SK-N-SH treated with all-trans-retinoic acid at 6 μM for 48 hours (cell line): ENCODE results near the gene NPEPL1.

Experiments
- ATAC-seq: fragments of 200-7000 bp; cut with Tn5 transposase; 3 replicates; pipeline ENCODE4 v1.9.1; 2020; ENCODE audit warnings: mild to moderate bottlenecking, moderate library complexity
- ARNTL ChIP-seq: fragments of 450-650 bp; formaldehyde crosslinking; IDR thresholded peaks from 2 replicates; pipeline ENCODE4 v1.5.0; 2020; ENCODE audit warnings: low read depth, mild to moderate bottlenecking, moderate library complexity, borderline replicate concordance
- BACH2 ChIP-seq: fragments of 250-450 bp; sonication (Bioruptor Pico); IDR thresholded peaks from 2 replicates; pipeline ENCODE4 v1.9.0; 2021; ENCODE audit warnings: mild to moderate bottlenecking, borderline replicate concordance
- CREB5 ChIP-seq: fragments of 250-450 bp; sonication (Bioruptor Pico); IDR thresholded peaks from 2 replicates; pipeline ENCODE4 v1.5.1; 2020; ENCODE audit warnings: low read depth, mild to moderate bottlenecking, moderate library complexity
- CSDC2 ChIP-seq: fragments of 250-450 bp; sonication (Bioruptor Pico); IDR thresholded peaks from 2 replicates; pipeline ENCODE4 v1.5.0; 2020; ENCODE audit warnings: mild to moderate bottlenecking, moderate library complexity
- CSRNP3 ChIP-seq: fragments of 250-450 bp; sonication (Bioruptor Pico); IDR thresholded peaks from 2 replicates; pipeline ENCODE4 v1.5.1; 2021; ENCODE audit warnings: mild to moderate bottlenecking, moderate library complexity
- ESRRG ChIP-seq: fragments of 250-450 bp; sonication (Bioruptor Pico); IDR thresholded peaks from 2 replicates; pipeline ENCODE4 v1.6.1; 2021; ENCODE audit warnings: mild to moderate bottlenecking
- GLIS3 ChIP-seq: fragments of 250-450 bp; sonication (Bioruptor Pico); IDR thresholded peaks from 2 replicates; pipeline ENCODE4 v1.5.0; 2020; ENCODE audit warnings: mild to moderate bottlenecking, moderate library complexity
- ISL1 ChIP-seq: fragments of 250-450 bp; sonication (Bioruptor Pico); IDR thresholded peaks from 2 replicates; pipeline ENCODE4 v2.1.2; 2022; ENCODE audit warnings: mild to moderate bottlenecking, moderate library complexity
- OSR1 ChIP-seq: fragments of 250-450 bp; sonication (Bioruptor Pico); IDR thresholded peaks from 2 replicates; pipeline ENCODE4 v1.8.0; 2022; ENCODE audit warnings: moderate library complexity, mild to moderate bottlenecking, inconsistent platforms
- PATZ1 ChIP-seq: fragments of 250-450 bp; sonication (Bioruptor Pico); IDR thresholded peaks from 2 replicates; pipeline ENCODE4 v1.8.0; 2020; ENCODE audit warnings: mild to moderate bottlenecking, moderate library complexity, borderline replicate concordance
- POU6F1 ChIP-seq: fragments of 250-450 bp; sonication (Bioruptor Pico); IDR thresholded peaks from 2 replicates; pipeline ENCODE4 v1.8.0; 2021; ENCODE audit warnings: low read depth, mild to moderate bottlenecking, moderate library complexity, borderline replicate concordance
- RARB ChIP-seq: fragments of 250-450 bp; sonication (Bioruptor Pico); IDR thresholded peaks from 2 replicates; pipeline ENCODE4 v1.8.0; 2021; ENCODE audit warnings: mild to moderate bottlenecking, moderate library complexity
- SNAI2 ChIP-seq: fragments of 250-450 bp; sonication (Bioruptor Pico); IDR thresholded peaks from 2 replicates; pipeline ENCODE4 v1.5.0; 2020; ENCODE audit warnings: mild to moderate bottlenecking, moderate library complexity
- TCF4 ChIP-seq: fragments of 250-450 bp; sonication (Bioruptor Pico); IDR thresholded peaks from 2 replicates; pipeline ENCODE4 v1.8.0; 2021; ENCODE audit warnings: mild to moderate bottlenecking, moderate library complexity, borderline replicate concordance
- TOX ChIP-seq: fragments of 250-450 bp; sonication (Bioruptor Pico); IDR thresholded peaks from 2 replicates; pipeline ENCODE4 v1.8.0; 2021; ENCODE audit warnings: mild to moderate bottlenecking, moderate library complexity, borderline replicate concordance
- ZC3H10 ChIP-seq: fragments of 250-450 bp; sonication (Bioruptor Pico); IDR thresholded peaks from 2 replicates; pipeline ENCODE4 v1.5.1; 2021; ENCODE audit warnings: mild to moderate bottlenecking, moderate library complexity
- ZFP3 ChIP-seq: fragments of 250-450 bp; sonication (Bioruptor Pico); IDR thresholded peaks from 2 replicates; pipeline ENCODE4 v1.5.0; 2020; ENCODE audit warnings: mild to moderate bottlenecking, moderate library complexity
- ZFP30 ChIP-seq: fragments of 450-650 bp; formaldehyde crosslinking; IDR thresholded peaks from 2 replicates; pipeline ENCODE4 v1.5.0; 2022; ENCODE audit warnings: mild to moderate bottlenecking, moderate library complexity
- ZNF565 ChIP-seq: fragments of 450-650 bp; formaldehyde crosslinking; conservative IDR thresholded peaks from 2 replicates; pipeline ENCODE4 v1.5.0; 2020; ENCODE audit warnings: low read depth, mild to moderate bottlenecking, moderate library complexity
- ZNF70 ChIP-seq: fragments of 450-650 bp; formaldehyde crosslinking; IDR thresholded peaks from 2 replicates; pipeline ENCODE4 v1.5.0; 2020; ENCODE audit warnings: mild to moderate bottlenecking, moderate library complexity
- ZNF8 ChIP-seq: fragments of 450-650 bp; formaldehyde crosslinking; IDR thresholded peaks from 2 replicates; pipeline ENCODE4 v1.5.0; 2020; ENCODE audit warnings: mild to moderate bottlenecking, moderate library complexity

The NPEPL1 gene

GRCh38 chr20:58705208-58705926 is 12.8 kb downstream of the NPEPL1 start:
- no peak for ATAC-seq
- TF ChIP-seq CSRNP3 (CRISPR knock-in tag) (no peak), TCF4 (CRISPR knock-in tag) (no peak), CREB5 (CRISPR knock-in tag) (no peak), SNAI2 (CRISPR knock-in tag) (no peak), ARNTL (CRISPR knock-in tag) (no peak), PATZ1 (no peak), ZFP3 (no peak), ZNF565 (CRISPR knock-in tag) (no peak), GLIS3 (no peak), ESRRG (CRISPR knock-in tag) (no peak), ZNF8 (CRISPR knock-in tag) (no peak)

- no peak for TF ChIP-seq TOX (CRISPR knock-in tag)
- no peak for TF ChIP-seq ZFP3
- no peak for TF ChIP-seq CSDC2 (CRISPR knock-in tag)
- no peak for TF ChIP-seq SNAI2 (CRISPR knock-in tag)
- TF ChIP-seq BACH2 (CRISPR knock-in tag) = no peak
- TF ChIP-seq RARB (CRISPR knock-in tag) = no peak
- no peak for TF ChIP-seq ZNF70
- no peak for TF ChIP-seq PATZ1
- TF ChIP-seq ISL1 (CRISPR knock-in tag) = no peak
- no peak for TF ChIP-seq GLIS3
- no peak for TF ChIP-seq POU6F1
- no peak for TF ChIP-seq CSRNP3 (CRISPR knock-in tag)
- TF ChIP-seq CREB5 (CRISPR knock-in tag) = no peak
- no peak for TF ChIP-seq ARNTL (CRISPR knock-in tag)
- TF ChIP-seq TCF4 (CRISPR knock-in tag) = no peak
- no peak for TF ChIP-seq ZC3H10 (CRISPR knock-in tag)
- TF ChIP-seq OSR1 = no peak
- no peak for TF ChIP-seq ZNF8 (CRISPR knock-in tag)
- no peak for TF ChIP-seq ZFP30 (CRISPR knock-in tag)
- no peak for ATAC-seq
These were observed 13.7 kb downstream of the NPEPL1 start for GRCh38 chr20:58706150-58706892.
